ENCODE measurements around the gene COG1.

The COG1 gene

GRCh38 chr17:73168667-73169066 lies 24.2 kb upstream of the COG1 start:
- no peak for DNase-seq (ENCODE audit: low spot score)

DNA sequence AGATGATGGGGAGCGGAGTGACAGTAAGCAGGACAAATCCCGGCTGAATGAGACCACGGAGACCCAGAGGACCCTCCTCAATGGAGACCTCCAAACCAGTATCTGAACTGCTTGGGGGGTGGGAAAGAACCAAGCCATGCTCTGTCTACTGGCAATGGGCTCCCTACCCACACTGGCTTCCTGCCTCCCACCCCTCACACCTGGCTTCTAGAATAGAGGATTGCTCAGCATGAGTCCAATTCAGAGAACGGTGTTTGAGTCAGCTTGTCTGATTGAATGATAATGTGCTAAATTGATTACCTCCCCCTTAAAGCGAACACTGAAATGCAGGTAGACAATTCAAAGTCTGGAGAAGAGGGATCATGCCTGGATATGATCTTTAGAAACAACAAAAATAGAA lies 22.5 kb upstream of the COG1 start:
- no peak for DNase-seq (ENCODE audit: low spot score)

GRCh38 chr17:73172252-73172651 lies 20.6 kb upstream of the COG1 start:
- DNase-seq (ENCODE audit: low spot score): no peak

DNA sequence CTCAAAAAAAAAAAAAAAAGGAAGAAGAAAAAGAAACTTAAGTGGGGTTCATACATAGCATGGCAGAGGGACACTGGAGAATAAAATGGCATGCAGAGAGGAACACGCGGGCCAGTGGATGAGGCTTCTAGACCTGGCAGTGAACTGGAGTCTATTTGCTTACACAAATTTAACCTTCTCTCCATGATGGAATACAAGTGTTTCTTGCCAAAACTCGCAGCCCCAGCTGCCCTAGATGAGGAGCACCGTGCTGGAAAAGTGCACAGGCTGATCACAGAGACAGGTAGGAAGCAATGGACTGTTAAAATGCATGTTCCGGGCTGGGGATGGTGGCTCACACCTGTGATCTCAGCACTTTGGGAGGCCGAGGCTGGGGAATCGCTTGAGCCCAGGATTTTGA lies 18.7 kb upstream of the COG1 start:
- DNase-seq (ENCODE audit: low spot score): no peak

DNA sequence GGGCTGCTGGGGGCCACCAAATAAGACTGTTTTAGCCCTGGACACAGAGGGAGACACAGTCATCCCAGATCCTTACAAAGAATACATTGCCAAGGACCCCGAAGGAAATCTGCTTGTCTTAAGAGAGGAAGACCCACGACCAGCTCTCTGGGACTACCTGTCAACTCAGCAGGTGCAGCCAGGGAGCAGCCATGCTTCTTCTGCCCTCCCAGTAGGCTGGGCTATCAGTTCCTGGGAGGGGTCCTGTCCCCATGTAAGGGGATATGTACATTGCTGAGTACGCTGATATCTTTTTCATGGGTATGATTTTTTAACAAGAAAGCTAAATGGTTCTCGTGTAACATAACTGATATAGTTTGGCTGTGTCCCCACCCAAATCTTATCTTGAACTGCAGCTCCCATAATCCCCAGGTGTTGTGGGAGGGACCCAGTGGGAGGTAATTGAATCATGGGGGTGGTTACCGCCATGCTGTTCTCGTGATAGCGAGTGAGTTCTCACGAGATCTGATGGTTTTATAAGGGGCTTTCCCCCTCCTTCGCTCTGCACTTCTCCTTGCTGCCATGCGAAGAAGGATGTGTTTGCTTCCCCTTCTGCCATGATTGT lies 16.8 kb upstream of the COG1 start:
- DNase-seq (ENCODE audit: low spot score): no peak

- no peak for DNase-seq (ENCODE audit: low spot score)
Measured at GRCh38 chr17:73179387-73179786, 13.5 kb upstream of the COG1 start.

- DNase-seq (ENCODE audit: low spot score): no peak
Measured at GRCh38 chr17:73179878-73180277, 13.0 kb upstream of the COG1 start.

GRCh38 chr17:73182616-73183310 lies 10.1 kb upstream of the COG1 start:
- DNase-seq (ENCODE audit: low spot score): no peak

DNA sequence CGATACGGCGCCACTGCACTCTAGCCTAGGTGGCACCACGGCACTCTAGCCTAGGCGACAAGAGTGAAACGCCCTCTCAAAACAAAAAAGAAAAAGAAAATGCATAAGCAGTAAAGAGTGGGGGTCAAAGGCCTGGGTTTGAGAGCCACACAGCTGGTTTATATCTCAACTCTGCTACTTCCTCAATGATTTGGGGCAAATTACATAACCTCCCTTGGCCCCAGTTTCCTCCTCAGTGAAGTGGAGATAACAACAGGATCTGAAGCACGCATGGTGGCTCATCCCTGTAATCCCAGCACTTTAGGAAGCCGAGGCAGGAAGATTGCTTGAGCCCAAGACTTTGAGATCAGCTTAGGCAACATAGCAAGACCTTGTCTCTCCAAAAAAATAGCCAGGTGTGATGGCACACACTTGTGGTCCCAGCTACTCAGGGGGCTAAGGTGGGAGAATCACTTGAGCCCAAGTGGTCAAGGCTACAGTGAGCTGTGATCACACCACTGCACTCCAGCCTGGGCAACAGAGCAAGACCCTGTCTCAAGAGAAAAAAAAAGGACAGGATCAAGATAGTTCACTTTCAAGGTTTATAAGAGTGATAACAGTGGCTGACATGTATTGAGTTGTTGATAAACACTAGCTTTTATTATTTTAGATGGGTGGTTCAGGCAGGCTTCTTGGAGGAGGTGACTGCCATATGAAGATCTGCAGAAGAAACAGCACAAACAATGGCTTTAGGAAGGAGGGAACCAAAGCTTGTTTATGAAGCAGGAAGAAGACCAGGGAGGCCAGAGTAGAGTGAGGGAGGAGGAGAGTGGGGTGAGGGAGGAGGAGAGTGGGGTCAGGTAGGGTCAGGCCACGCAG lies 8.5 kb upstream of the COG1 start:
- no peak for DNase-seq (ENCODE audit: low spot score)

DNA sequence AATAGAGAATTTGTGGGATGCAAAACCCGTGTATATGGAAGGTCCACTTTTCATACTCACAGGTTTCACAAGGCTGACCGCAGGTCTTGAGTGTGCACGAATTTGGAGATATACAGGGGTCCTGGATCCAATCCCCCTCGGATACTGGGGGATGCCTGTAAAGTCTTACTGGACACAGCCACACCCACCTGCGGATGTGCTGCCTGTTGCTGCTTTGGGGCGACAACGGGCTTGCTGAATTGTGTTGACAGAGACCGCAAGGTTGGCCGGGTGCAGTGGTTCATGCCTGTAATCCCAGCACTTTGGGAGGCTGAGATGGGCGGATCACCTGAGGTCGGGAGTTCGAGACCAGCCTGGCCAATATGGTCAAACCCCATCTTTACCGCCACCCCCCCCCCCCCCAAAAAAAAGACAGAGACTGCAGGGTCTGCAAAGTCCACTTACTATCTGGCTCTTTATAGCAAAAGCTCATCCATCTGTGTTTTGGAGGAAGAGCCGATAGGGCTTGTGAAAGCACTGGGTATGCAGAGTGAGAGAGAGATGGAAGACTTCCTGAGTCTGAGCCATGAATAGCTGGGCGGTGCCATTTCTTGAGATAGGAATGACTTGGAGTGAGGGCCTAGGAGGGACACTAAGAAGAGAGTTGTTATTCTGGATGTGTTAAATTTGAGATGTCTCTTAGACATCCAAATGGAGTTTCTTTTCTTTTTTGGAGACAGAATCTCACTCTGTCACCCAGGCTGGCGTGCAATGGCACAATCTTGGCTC lies 6.4 kb upstream of the COG1 start:
- no peak for DNase-seq (ENCODE audit: low spot score)

DNA sequence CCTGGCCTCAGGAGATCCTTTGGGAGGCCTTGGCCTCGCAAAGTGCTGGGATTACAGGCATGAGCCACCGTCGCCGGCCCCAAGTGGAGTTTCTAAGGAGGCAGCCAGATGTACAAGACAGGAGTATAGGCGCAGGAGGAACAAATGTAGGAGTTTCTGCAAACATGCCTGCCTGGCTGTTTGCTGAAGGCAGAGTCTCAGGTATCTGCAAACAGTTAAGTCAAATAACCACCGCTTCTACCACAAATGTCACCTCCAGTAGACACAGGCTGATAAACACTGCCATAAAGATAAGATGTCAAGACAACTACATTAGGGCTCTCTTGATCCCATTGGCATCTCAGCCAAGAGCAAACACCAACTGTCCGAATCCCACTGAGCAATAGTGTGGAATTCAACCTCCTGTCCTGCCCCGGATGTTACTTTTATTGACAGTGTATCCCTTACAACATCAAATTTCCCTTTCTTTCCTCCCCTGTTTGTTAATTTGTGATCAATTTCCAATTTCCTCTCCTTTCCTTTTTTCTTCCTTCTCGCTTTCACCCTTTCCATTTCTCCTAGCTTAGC lies 5.6 kb upstream of the COG1 start:
- DNase-seq (ENCODE audit: low spot score): no peak

GRCh38 chr17:73188011-73188410 lies 4.8 kb upstream of the COG1 start:
- no peak for DNase-seq (ENCODE audit: low spot score)

DNA sequence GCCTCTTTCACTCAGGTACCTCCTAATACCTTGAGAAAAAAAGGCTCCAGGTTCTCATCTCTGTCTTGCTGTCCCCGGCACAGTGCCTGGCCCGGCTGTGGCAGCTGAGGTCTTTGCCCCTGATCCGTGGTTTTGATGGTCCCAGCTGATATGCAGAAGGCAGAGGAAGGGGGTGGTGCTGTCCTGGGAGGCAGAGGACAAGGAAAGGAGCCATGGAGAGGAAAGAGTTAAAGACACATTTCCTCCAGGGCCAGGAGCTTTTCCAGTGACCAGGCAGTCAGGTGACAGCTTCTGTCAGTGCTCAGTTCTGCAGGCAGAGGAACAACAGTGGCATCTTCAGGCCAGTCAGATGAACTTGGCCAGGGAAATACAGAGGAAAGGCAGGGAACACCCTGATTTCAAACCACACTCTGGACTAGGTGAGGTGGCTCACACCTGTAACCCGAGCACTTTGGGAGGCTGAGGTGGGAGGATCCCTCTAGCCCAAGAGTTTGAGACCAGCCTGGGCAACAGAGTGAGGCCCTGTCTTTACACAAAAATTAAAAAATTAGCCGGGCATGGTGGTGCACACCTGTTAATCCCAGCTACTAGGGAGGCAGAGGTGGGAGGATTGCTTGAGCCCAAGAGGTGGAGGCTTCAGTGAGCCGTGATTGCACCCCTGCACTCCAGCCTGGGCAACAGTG lies 3.3 kb upstream of the COG1 start:
- DNase-seq (ENCODE audit: low spot score): peak; percentile 87

- peak; percentile 72 for DNase-seq (ENCODE audit: low spot score)
Measured at GRCh38 chr17:73191443-73192205, 1.2 kb upstream of the COG1 start.

DNA sequence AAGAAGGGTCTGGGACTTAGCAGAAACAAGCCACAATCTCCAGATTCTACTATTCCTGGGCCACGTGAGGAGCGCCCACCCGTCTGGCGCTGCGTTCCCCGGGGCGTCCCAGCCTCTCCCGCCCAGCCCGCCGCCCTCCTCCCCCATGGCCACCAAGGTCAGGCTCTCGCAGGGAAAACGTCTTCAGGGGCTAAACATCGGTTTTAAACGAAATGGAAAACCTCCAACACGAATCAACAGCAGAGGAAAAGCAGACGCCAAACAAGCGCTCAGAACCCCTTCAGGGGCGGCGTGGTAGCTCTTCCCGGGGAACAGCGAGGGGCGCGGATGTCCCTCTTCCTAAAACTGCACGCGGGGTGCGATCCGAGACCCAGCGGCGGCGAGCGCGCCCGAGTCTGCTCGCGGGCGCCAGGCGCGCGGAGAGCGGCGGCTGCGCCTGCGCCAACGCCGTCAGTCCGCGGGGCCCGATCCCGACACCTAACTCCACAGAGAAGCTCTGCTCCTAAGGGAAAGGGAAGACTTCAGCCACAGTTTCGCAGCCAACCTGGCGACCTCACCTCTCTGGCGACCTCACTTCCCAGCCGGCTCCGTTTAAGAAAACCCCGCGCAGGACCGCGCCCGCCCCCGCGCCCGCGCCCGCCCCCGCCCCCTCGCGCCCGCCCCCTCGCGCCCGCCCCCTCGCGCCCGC lies 505 bp upstream of the COG1 start:
- peak; percentile 60 for DNase-seq (ENCODE audit: low spot score)

DNA sequence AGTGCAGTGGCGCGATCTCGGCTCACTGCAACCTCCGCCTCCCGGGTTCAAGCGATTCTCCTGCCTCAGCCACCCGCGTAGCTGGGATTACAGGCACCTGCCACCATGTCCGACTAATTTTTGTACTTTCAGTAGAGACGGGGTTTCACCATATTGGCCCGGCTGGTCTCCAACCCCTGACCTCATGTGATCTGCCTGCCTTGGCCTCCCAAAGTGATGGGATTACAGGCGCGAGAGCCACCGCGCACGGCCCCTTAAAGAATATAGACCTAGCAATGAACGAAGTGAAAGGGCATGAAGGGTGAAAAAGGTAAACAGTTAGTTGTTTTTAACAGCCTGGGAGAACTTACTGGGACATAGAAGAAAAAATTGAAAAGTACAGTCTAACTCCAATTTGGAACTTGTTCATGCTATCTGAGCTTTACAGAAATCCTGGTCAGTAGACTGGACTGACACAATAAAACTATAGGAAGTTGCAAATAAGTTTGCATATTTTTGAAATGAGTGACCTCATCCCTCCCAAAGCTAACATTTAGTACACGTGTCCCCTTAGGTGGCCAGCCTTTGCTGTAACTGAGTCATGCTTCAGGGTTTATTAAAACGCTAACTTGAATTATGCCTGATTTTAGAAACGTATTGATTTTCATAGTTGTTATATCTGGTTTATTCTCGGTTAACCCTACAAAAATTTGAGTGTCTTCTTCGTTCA lies 1.8 kb downstream of the COG1 start:
- no peak for DNase-seq (ENCODE audit: low spot score)

DNA sequence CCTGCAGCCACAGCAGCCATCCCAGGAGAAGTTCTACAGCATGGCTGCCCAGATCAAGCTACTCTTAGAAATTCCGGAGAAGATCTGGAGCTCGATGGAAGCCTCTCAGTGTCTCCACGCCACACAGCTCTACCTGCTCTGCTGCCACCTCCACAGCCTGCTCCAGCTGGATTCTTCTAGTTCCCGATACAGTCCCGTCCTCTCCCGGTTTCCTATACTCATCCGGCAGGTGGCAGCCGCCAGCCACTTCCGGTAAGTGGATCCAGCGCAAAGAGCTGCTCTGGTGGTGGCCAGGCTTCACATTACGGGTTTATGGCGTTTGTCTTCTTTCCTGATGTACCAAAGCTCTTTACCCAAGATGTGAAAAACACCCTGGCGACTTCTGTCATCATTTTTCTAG lies 3.6 kb downstream of the COG1 start:
- DNase-seq (ENCODE audit: low spot score): no peak

- DNase-seq (ENCODE audit: low spot score): no peak
Measured at GRCh38 chr17:73197161-73197560, 4.3 kb downstream of the COG1 start.

GRCh38 chr17:73198201-73198929 lies 5.5 kb downstream of the COG1 start:
- DNase-seq (ENCODE audit: low spot score): no peak

All from COLO829 (cell line).